Measurements from ENCODE around the gene PFDN1. TPM values are rescaled to one million over a fixed set of nuclear protein-coding genes. Genes with fewer than 3 reads are reported as not detected.

PFDN1 gene, protein sequence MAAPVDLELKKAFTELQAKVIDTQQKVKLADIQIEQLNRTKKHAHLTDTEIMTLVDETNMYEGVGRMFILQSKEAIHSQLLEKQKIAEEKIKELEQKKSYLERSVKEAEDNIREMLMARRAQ
- total RNA-seq: 46.9 and 62.9 TPM in 2 replicates

GRCh38 chr5:140302786-140303639, at the start of gene PFDN1:
TSS of gene PFDN1 (minus strand) at chr5:140303101. CDS start at chr5:140303073, 28 bp downstream.

DNA sequence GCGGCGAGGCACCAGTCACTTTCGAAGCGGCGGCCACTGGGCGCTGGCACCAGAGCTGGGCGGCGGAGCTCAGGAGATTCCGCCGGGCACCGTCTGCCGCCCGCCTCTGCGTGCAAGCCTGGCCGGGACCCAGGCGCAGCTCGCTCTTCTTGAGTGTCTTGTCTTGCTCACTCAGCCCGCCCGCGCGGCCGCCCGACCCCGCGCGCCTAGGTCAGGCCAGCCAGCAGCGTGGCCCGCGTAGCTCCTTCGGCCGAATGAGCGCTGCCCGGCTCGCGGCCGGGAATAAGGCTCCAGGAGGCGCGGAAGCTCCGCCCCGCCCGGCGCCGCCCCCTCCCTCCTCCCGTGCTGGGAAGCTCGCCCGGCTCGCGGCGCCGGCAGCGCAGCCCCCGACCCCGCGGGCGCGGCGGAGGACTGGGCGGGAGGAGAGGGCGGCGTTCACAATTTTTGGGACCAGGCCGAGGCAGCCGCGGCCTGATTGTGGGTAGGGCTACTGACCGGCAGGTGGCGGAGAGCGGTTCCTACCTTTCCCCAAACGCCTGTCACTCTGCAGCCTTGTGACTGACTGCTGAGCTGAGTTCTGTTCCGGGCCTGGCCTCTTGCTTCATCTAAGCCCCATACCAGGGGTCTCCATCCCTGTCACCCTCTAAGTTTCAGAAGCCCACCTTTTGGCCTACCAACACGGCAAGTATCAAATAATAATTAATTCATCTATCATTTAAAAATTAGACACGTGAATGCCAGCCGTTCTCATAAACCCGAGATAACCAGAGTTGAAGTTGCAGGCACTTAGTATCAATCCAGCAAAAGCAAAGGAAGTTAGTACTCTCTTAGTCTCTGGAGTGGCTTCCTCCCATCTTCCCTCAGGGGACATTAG, 43.7 kb upstream of the PFDN1 start, which contains the start of gene HBEGF:
TSS of gene HBEGF (minus strand) at position 256 of the 874 bp plus-strand sequence. CDS start 275 bp downstream, outside the sequence.

Other genes with a start within 250 kb of the PFDN1 start
- 11.5 and 18.3 TPM in 2 replicates for gene PURA, start 189.0 kb downstream of the PFDN1 start, total RNA-seq
- gene IGIP, start 177.2 kb downstream of the PFDN1 start, total RNA-seq: 3.7 and 7.9 TPM in 2 replicates
- gene CYSTM1, start 127.9 kb downstream of the PFDN1 start, total RNA-seq: 12.0 and 13.3 TPM in 2 replicates
- gene HBEGF, start 43.5 kb upstream of the PFDN1 start, total RNA-seq: 17.5 and 21.1 TPM in 2 replicates
- not detected in 2 replicates for gene SLC4A9, start 57.1 kb upstream of the PFDN1 start, total RNA-seq
- gene ANKHD1, start 98.7 kb upstream of the PFDN1 start, total RNA-seq: 51.0 and 71.2 TPM in 2 replicates
- gene EIF4EBP3, start 244.6 kb upstream of the PFDN1 start, total RNA-seq: 0.54 and 0.75 TPM in 2 replicates

All from endothelial cell of coronary artery (primary cell).